GM19193 (cell line): ENCODE results near the gene GPATCH8.

ENCODE experiments used
- POLR2A ChIP-seq: IDR thresholded peaks from 4 replicates; pipeline ENCODE4 v1.6.1; 2011; ENCODE audit not compliant: insufficient read depth, insufficient read length; ENCODE audit errors: extremely low read depth

Gene GPATCH8

GRCh38 chr17:44436336-44436735 is 66.9 kb downstream of the GPATCH8 start:
- TF ChIP-seq POLR2A, result no peak

GRCh38 chr17:44432254-44433157 is 70.7 kb downstream of the GPATCH8 start:
- no peak for TF ChIP-seq POLR2A

GRCh38 chr17:44424828-44425461 is 78.3 kb downstream of the GPATCH8 start:
- TF ChIP-seq POLR2A, result no peak

DNA sequence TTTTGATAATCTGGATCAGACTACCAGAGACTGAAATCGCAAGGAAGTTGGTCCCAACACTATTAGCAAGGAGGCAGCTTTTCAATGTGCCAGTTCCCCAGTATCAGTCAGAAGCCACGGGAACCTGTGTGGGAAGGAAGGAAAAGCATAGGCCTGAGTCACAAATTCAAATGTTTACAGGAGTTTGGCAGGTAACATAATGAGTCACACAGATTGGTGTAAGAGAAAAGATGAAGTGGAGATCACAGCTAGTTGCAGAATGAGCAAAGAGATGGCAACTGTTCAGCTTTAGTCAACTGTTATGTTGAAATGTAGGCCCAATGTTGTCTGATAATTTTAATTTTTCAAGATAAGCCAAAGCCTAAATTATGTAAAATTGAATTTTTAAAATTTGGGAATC is 85.7 kb downstream of the GPATCH8 start:
- TF ChIP-seq POLR2A, result no peak

DNA sequence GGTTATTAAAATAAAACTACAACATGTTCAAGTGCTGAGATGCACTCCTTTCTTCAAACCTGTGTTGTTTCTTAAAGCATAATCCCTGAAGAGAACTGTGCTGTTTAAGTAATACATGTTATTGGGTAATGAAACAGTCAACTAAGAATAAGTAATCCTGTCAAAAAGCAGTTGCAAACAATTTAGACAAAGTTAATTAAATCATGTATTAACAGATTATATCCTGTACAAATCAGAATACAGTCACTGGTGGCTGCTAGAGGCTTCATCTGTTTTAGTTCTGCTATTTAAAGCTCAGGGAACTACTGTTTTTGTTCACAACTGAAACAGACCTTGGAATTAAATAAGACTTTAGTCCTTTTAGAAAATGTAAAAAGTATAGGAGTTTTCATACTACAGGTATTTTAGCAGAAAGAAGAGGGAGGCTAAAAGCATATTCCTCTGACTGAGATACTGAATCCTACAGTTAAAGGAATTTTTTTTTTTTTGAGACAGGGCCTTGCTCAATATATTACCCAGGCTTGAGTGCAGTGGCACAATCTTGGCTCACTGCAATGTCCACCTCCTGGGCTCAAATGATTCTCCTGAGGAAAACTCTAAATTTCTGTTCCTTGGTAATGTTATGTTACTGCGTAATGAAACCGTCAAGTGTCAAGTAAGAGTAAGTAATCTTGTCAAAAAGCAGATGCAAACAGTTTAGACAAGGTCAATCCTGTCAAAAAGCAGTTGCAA is 86.5 kb downstream of the GPATCH8 start:
- TF ChIP-seq POLR2A, result no peak

DNA sequence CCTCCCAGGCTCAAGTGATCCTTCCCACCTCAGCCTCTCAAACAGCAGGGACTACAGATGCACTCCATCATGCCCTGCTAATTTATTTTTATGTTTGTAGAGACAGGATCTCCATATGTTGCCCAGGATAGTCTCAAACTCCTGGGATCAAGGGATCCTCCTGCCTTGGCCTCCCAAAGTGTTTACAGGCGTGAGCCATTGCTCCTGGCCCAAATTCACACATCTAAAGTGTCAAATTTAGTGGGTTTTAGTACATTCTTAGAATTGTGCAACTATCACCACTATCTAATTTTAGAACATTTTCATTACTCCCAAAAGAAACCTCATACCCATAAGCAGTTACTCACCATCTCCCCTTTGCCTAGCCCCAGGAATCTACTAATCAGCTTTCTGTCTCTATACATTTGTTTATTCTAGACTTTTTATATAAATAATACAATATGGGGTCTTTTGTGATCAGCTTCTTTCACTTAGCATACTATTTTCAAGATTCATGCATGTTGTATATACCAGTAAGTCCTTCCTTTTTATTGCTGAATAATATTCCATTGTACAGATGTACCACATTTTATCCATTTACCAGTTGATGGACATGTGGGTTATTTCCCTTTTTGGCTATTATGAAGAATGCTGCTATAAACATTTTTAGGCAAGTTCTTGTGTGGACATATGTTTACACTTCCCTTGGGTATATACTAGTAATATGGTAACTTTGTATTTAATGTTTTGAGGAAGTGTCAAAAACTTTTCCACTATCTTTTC is 88.6 kb downstream of the GPATCH8 start:
- no peak for TF ChIP-seq POLR2A

DNA sequence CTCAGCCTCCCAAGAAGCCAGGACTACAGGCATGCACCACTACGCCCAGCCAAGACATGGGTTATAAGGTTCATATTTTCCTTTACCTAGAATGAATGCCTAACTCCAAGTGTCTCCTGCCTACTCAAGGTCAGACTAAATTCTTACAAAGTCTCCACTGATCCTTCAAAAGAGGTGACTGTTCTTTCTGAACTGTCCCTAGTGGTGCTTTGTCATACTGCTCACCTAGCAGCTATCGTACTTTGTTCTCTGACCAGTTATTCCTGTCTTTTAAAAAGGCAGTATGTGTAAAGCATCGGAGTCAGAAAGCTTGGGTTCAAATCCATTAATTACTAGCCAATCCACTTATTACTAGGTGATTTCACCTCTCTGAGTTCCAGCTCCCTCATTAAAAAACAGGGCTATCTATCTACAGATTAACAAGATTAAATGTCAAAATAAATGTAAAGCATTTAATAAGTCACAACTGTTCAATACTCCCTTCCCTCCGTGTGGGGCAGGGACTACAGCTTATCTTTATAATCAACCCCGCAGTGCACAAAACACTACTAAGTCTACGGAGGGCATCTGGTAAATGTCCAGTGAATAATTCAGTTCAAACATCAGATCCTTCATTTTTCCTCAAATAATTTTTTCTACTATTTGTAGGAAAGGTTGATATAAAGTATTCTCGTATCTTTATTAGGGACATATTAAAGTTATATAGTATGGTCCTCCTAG is 93.7 kb downstream of the GPATCH8 start:
- TF ChIP-seq POLR2A, result no peak

- TF ChIP-seq POLR2A, result no peak
Measured at GRCh38 chr17:44408786-44409185, 94.4 kb downstream of the GPATCH8 start.

- no peak for TF ChIP-seq POLR2A
Measured at GRCh38 chr17:44402564-44403172, 100.5 kb downstream of the GPATCH8 start.

- no peak for TF ChIP-seq POLR2A
Measured at GRCh38 chr17:44400226-44400847, 102.9 kb downstream of the GPATCH8 start.

DNA sequence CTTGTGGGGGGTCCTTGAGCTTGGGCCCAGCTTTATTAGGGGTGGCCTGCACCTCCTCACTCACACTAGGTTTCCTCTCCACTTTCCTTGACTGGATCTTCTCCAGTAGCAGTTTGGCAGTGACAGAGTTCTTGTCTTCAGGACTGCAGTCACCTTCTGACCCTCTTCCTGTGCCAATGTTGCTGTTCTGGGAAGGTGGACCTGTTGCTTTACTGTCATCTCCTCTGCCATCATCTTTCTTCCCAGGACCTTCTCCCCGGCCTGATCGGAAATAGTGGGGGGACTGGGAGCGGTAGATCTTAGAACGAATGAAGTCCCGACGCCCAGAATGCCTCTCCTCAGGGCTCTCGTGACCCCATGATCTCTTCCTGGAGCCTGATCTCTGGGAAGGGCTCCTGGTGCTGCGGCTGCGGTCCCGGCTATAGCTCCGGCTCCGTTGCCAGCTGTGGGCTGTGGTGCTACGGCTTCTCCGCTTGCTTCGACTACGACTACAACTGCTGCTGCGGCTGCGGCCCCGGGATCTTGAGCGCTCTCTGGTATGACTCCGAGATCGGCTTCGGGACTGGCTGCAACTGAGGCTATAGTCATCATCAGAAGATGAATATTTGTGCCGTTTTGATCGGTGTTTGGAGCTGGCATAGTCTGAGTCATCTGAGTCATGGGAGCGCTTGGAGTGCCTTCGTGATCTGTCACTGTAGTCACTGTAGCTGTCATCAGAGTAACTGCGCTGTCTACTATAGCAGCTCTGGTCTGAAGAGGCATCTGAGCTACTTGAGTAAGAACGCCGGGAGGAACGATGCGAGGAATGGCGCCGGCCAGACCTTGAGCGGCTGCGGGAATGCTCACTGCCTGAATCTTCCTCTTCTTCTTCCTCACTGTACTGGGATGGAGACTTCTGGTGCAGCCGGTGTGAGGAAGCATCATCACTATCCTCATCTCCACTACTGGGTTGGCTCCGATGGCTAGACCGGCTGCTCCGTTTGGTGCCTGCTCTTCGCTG is 104.2 kb downstream of the GPATCH8 start:
- no peak for TF ChIP-seq POLR2A
